ENCODE results near the gene PPT2.

PPT2 gene

GRCh38 chr6:32116674-32117073, 37.3 kb upstream of the PPT2 start:
- Histone ChIP-seq H3K79me2 (ENCODE audit: low read length) (no peaks in the 10 kb centered on the region), H3K4me3 (ENCODE audit: low read length) (no peak overlapping the region), H3K9ac (ENCODE audit: low read length) (no peak overlapping the region), H4K20me1 (ENCODE audit: insufficient read depth, low read length) (no peaks in the 10 kb centered on the region), H3K36me3 (replicated peaks; ENCODE audit: insufficient read depth, low read length) (no peaks in the 10 kb centered on the region), H2AFZ (ENCODE audit: low read length) (no peak overlapping the region), H3F3A (ENCODE audit: insufficient read depth, low read length) (no peaks in the 10 kb centered on the region), H3K4me2 (ENCODE audit: low read depth, low read length) (no peak overlapping the region), H3K27ac (ENCODE audit: low read length) (no peak overlapping the region), H3K9me3 (replicated peaks; ENCODE audit: insufficient read depth, low read length) (no peaks in the 10 kb centered on the region), H3K9me2 (replicated peaks; ENCODE audit: insufficient read depth, low read length) (no peaks in the 10 kb centered on the region), H3K27me3 (replicated peaks; ENCODE audit: insufficient read depth, low read length) (no peaks in the 10 kb centered on the region), H3K4me1 (ENCODE audit: low read length) (no peaks in the 10 kb centered on the region)
- DNase-seq: no peak
- TF ChIP-seq EZH2 (optimal IDR thresholded peaks at IDR 0.05; ENCODE audit: low read depth, low read length): no peak
- peak; percentile 22; the same call in 1 of the 2 replicates for TF ChIP-seq CTCF (IDR thresholded peaks at IDR 0.05; ENCODE audit: low read length)

- H4K20me1 ChIP-seq (ENCODE audit: insufficient read depth, low read length): no peaks in the 10 kb centered on the region
- no peaks in the 10 kb centered on the region for H3K79me2 ChIP-seq (ENCODE audit: low read length)
- H3K9ac ChIP-seq (ENCODE audit: low read length): no peak overlapping the region
- H3F3A ChIP-seq (ENCODE audit: insufficient read depth, low read length): no peaks in the 10 kb centered on the region
- H3K4me2 ChIP-seq (ENCODE audit: low read depth, low read length): no peak overlapping the region
- DNase-seq: no peak
- H3K4me3 ChIP-seq (ENCODE audit: low read length): no peak overlapping the region
- TF ChIP-seq EZH2 (optimal IDR thresholded peaks at IDR 0.05; ENCODE audit: low read depth, low read length) (no peak), EZH2phosphoT487 (IDR thresholded peaks at IDR 0.05; ENCODE audit: low read length) (no peak), CTCF (IDR thresholded peaks at IDR 0.05; ENCODE audit: low read length) (no peak)
- H3K4me1 ChIP-seq (ENCODE audit: low read length): no peaks in the 10 kb centered on the region
- no peak overlapping the region for H2AFZ ChIP-seq (ENCODE audit: low read length)
- H3K27me3 ChIP-seq (replicated peaks; ENCODE audit: insufficient read depth, low read length): no peaks in the 10 kb centered on the region
- no peaks in the 10 kb centered on the region for H3K36me3 ChIP-seq (replicated peaks; ENCODE audit: insufficient read depth, low read length)
- no peaks in the 10 kb centered on the region for H3K9me3 ChIP-seq (replicated peaks; ENCODE audit: insufficient read depth, low read length)
- no peak overlapping the region for H3K27ac ChIP-seq (ENCODE audit: low read length)
- H3K9me2 ChIP-seq (replicated peaks; ENCODE audit: insufficient read depth, low read length): no peaks in the 10 kb centered on the region
These were observed 36.5 kb upstream of the PPT2 start for GRCh38 chr6:32117461-32117860.

- no peak overlapping the region for H3K27ac ChIP-seq (ENCODE audit: low read length)
- no peak overlapping the region for H3K9ac ChIP-seq (ENCODE audit: low read length)
- H2AFZ ChIP-seq (ENCODE audit: low read length): no peak overlapping the region
- no peaks in the 10 kb centered on the region for H3K4me1 ChIP-seq (ENCODE audit: low read length)
- no peak overlapping the region for H3K4me3 ChIP-seq (ENCODE audit: low read length)
- TF ChIP-seq CTCF (IDR thresholded peaks at IDR 0.05; ENCODE audit: low read length): peak; percentile 88
- TF ChIP-seq EZH2 (optimal IDR thresholded peaks at IDR 0.05; ENCODE audit: low read depth, low read length): no peak
- no peak for TF ChIP-seq EZH2phosphoT487 (IDR thresholded peaks at IDR 0.05; ENCODE audit: low read length)
- H3F3A ChIP-seq (ENCODE audit: insufficient read depth, low read length): no peaks in the 10 kb centered on the region
- DNase-seq: peak; percentile 67
- H3K36me3 ChIP-seq (replicated peaks; ENCODE audit: insufficient read depth, low read length): no peaks in the 10 kb centered on the region
- H3K9me3 ChIP-seq (replicated peaks; ENCODE audit: insufficient read depth, low read length): no peaks in the 10 kb centered on the region
- no peaks in the 10 kb centered on the region for H3K27me3 ChIP-seq (replicated peaks; ENCODE audit: insufficient read depth, low read length)
- H3K79me2 ChIP-seq (ENCODE audit: low read length): no peaks in the 10 kb centered on the region
- H3K4me2 ChIP-seq (ENCODE audit: low read depth, low read length): no peak overlapping the region
- no peaks in the 10 kb centered on the region for H3K9me2 ChIP-seq (replicated peaks; ENCODE audit: insufficient read depth, low read length)
- H4K20me1 ChIP-seq (ENCODE audit: insufficient read depth, low read length): no peaks in the 10 kb centered on the region
These were observed 34.9 kb upstream of the PPT2 start for GRCh38 chr6:32118782-32119628.
